Anterior cingulate cortex (tissue), 58 donors: ENCODE results near the gene TRAPPC10.
"Not testable (repeated sequence)": the region's sequence is repeated elsewhere in the genome, so short reads cannot be mapped to it uniquely, and the experiment has no call there.

ENCODE experiments used
- DNase-seq, 58 donors: peaks; one replicate each; lab custom pipeline; 2025; lab: John Stamatoyannopoulos, UW

Gene TRAPPC10

DNA sequence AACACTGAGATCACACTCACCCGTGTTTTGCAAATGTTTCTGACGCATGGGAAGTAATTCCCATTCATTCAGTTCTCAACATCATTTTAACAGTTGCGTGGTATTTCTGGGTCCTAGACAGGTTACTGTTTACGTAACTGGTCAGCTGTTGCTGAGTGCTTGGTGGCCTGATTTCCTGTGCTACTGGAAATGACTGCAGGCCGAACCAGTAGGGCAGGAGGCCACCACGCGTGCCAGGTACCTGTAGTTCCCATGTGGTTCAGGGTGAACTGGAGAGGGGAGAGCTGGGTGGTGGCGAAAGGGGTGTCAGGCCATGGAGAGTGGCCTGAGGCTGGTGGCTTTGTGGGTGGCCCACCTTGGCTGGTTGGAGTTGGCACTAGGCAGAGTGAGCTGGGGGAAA, 122.6 kb downstream of the TRAPPC10 start:
- DNase-seq: not testable (repeated sequence)

DNA sequence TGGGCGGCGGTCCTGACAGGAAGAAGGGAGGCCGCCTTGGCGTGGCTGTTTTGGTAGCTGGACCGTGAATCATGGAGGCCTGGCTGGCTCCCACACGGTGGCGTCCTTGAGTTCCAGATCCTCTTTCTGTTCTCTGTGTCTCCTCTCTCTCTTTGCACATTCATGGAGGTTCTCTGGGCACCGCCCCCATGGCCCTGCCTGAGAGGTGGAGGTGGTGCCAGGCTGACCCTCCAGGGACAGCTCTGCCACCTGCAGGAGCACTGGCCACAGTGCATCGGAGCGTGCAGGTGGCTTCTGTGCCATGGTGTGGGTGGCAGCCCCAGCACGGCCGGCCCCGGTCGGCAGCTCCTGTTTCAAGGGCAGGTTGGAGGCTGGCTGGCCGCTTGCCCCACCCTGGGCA, 125.9 kb downstream of the TRAPPC10 start:
- DNase-seq: not testable (repeated sequence)

GRCh38 chr21:44139787-44140551, 127.9 kb downstream of the TRAPPC10 start:
- DNase-seq: not testable (repeated sequence)

- DNase-seq: not testable (repeated sequence)
Observed at GRCh38 chr21:44140552-44140932, 128.4 kb downstream of the TRAPPC10 start.

- not testable (repeated sequence) for DNase-seq
Observed at GRCh38 chr21:44142470-44142869, 130.4 kb downstream of the TRAPPC10 start.

DNA sequence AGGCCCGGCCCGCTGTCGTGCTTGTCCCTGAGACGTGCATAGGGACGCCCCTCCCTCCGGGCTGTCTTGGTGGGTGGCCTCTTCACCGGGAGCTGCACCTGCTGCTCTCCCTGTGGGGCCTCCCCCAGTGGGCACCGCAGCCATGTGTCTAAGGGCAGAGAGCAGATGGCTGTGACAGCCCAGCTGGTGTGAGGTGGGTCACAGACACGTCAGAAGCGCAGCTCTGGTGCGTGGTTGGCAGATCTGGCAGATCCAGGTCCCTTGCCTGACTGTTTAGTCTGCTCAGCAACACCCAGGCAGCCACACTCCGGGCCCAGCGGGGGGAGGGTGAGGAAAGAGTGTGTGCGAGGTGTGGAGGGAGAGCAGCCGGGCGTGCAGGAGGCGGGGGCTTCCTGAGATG, 131.3 kb downstream of the TRAPPC10 start:
- DNase-seq: not testable (repeated sequence)

GRCh38 chr21:44143996-44144395, 131.9 kb downstream of the TRAPPC10 start:
- DNase-seq: not testable (repeated sequence)

GRCh38 chr21:44144784-44145602, 132.9 kb downstream of the TRAPPC10 start:
- DNase-seq: not testable (repeated sequence)

GRCh38 chr21:44145616-44146015, 133.5 kb downstream of the TRAPPC10 start:
- DNase-seq: not testable (repeated sequence)

GRCh38 chr21:44147108-44147507, 135.0 kb downstream of the TRAPPC10 start:
- DNase-seq: not testable (repeated sequence)

GRCh38 chr21:44150255-44150654, 138.1 kb downstream of the TRAPPC10 start:
- DNase-seq: not testable (repeated sequence)

GRCh38 chr21:44153214-44153888, 141.2 kb downstream of the TRAPPC10 start:
- DNase-seq: not testable (repeated sequence)

- DNase-seq: not testable (repeated sequence)
Observed at GRCh38 chr21:44153889-44154228, 141.8 kb downstream of the TRAPPC10 start.

GRCh38 chr21:44154816-44155230, 142.7 kb downstream of the TRAPPC10 start:
- DNase-seq: not testable (repeated sequence)

DNA sequence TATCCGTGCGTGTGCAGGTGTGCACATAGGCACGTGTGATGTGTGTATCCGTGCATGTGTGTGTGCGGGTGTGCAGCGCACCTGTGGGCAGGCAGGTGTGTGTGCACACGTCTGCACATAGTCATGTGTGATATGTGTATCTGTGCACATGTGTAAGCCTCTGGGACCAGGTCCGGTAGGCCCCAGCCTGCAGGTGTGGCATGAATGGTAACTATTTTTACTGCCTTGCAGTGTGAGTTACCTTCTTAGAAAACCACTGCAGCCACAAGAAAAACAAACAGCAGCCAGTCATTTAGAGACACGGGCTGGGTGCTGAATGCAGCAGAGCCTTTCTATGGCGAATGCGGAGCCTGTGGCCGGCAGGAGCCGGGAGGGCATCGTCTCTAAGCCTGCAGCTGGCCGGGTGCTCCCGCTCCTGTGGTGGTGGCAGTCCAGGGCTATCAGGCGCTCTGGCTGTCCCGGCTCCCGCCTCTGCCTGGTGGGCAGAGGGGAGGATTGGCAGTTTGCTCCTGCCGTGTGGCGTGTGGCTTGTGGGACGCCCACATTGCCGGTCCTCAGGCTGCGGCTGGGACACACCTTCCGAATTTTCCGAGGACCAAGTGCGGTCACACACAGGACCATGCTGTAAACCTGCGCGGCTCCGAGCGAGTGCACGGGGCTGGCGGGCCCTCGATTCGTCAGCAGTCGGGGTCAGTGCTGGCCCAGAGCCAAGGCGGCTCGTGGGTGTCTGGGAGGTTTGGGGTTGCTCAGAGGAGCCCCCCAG, 143.3 kb downstream of the TRAPPC10 start:
- DNase-seq: not testable (repeated sequence)

DNA sequence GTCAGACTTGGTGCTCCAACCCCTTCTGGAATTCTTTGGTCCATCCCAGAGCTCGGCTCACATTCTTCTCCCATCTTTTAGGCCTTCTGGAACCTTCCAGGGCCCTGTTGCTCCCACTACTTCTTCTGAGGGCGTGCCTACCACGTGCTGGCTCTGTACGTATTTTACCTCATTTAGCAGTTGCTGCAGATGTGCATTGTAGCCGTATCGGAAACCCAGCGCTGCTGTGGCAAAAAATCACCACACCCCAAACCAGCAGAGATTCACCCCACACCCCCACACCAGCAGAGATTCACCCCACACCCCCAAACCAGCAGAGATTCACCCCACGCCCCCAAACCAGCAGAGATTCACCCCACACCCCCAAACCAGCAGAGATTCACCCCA, 143.9 kb downstream of the TRAPPC10 start:
- DNase-seq: not testable (repeated sequence)
